NCI-H2196 treated with DMSO at 0.1 percent for 48 hours (cell line): ENCODE data around the gene ZBTB42.
"Not testable (repeated sequence)": the region's sequence is repeated elsewhere in the genome, so short reads cannot be mapped to it uniquely, and the experiment has no call there.

ENCODE experiments used
- DNase-seq: peaks from one replicate; lab custom pipeline; 2025; ENCODE audit not compliant: unreplicated experiment; lab: John Stamatoyannopoulos, UW

ZBTB42 gene

DNA sequence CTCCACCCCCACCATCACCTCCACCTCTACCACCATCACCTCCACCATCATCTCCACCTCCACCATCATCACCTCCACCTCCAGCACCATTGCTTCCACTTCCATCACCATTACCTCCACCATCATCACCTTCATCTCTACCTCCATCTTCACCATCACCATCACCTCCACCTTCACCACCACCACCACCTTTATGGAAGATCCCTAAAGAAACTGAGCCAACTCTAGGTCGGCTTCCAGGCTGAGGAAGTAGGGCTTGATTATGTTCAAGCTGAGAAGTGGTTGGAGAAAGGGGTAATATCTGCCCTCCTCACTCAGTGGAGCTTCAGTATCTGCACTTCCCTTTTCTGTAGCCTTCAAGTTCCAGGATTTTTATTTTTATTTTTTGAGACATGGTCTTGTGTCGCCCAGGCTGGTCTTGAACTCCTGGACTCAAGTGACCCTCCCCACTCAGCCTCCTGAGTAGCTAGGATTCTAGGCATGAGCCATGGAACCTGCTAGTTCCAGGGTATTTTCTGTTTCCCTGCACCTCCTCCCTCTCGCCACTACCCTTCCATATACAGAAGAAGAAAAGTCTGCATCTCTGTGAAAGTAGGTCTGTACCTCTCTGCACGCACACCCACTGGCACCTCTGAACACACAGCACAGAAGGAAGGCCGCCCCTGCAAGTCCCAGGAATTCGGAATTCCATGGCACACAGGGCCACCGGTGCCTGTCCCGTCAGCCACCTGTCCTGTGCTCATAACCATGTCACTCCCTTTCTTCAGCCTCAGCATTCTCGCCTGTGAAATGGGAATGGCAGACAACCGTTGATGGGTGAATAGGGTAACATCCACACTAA lies 5.9 kb downstream of the ZBTB42 start:
- DNase-seq: no peak

- DNase-seq: no peak
Observed at GRCh38 chr14:104808456-104808855, 7.6 kb downstream of the ZBTB42 start.

- no peak for DNase-seq
Observed at GRCh38 chr14:104810316-104810715, 9.4 kb downstream of the ZBTB42 start.

GRCh38 chr14:104813286-104813685 lies 12.4 kb downstream of the ZBTB42 start:
- no peak for DNase-seq

DNA sequence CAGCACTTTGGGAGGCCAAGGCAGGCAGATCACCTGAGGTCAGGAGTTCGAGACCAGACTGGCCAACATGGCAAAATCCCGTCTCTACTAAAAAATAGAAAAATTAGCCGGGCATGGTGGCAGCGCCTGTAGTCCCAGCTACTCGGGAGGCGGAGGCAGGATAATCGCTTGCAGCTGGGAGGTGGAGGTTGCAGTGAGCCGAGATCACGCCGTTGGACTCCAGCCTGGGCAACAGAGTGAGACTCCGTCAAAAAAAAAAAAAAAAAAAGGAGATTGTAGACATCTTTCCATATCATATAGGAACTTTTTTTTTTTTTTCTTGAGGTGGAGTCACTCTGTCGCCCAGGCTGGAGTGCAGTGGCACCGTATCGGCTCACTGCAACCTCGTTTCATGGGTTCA lies 13.8 kb downstream of the ZBTB42 start:
- DNase-seq: not testable (repeated sequence)

DNA sequence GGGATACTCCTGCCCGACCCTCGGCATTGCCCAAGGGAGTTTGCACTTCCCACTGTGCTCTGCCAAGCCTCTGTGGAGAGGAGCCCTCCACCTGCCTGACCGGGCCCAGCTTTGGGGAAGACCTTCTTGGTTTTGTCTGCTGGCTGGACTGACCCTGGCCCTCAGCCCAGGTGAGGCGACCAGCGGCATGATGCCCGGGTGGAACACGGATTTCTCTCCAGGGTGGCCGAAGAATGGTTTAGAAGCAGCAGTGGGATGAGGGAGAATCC lies 15.6 kb downstream of the ZBTB42 start:
- no peak for DNase-seq

- DNase-seq: no peak
Observed at GRCh38 chr14:104817930-104818713, 17.2 kb downstream of the ZBTB42 start.

DNA sequence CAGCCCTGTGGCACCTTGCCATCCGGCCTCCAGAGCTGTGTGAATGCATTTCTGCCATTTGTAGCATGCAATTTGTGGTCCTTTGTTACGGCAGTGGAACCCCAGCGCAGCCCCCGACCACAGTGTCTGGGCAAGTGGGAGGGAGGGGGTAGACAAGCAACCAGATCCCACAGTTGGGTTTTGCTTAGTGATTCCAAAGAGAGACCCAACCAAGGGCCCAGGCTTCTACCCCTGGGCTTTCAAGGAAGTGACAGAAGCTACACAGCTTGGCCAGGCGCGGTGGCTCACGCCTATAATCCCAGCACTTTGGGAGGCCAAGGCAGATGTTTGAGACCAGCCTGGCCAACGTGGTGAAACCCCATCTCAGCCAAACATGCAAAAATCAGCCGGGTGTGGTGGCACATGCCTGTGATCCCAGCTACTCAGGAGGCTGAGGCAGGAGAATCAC lies 17.8 kb downstream of the ZBTB42 start:
- no peak for DNase-seq

DNA sequence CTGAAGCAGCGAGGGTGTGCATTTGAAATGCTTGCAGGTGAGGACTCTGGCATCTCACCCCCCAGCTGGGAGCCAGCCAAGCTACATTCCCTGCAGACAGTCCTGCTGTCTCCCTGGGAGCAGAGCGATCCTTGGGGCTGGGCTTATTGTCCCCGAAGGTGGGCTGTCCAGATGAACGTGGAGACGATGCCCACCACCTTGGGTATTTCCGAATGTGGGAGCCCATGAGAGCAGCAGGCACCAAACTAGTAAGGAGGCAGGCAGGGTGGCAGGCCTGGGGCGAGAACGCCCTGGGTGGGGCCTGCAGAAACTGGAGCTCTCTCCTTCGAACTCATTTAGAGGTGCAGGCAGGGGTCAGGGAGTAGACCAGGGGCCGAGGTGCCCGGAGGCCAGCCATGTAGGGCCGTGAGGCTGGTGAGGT lies 18.5 kb downstream of the ZBTB42 start:
- DNase-seq: no peak

GRCh38 chr14:104820669-104821228 lies 19.8 kb downstream of the ZBTB42 start:
- DNase-seq: no peak

- DNase-seq: no peak
Observed at GRCh38 chr14:104821229-104821945, 20.5 kb downstream of the ZBTB42 start.

- DNase-seq: no peak
Observed at GRCh38 chr14:104821971-104822608, 21.2 kb downstream of the ZBTB42 start.

DNA sequence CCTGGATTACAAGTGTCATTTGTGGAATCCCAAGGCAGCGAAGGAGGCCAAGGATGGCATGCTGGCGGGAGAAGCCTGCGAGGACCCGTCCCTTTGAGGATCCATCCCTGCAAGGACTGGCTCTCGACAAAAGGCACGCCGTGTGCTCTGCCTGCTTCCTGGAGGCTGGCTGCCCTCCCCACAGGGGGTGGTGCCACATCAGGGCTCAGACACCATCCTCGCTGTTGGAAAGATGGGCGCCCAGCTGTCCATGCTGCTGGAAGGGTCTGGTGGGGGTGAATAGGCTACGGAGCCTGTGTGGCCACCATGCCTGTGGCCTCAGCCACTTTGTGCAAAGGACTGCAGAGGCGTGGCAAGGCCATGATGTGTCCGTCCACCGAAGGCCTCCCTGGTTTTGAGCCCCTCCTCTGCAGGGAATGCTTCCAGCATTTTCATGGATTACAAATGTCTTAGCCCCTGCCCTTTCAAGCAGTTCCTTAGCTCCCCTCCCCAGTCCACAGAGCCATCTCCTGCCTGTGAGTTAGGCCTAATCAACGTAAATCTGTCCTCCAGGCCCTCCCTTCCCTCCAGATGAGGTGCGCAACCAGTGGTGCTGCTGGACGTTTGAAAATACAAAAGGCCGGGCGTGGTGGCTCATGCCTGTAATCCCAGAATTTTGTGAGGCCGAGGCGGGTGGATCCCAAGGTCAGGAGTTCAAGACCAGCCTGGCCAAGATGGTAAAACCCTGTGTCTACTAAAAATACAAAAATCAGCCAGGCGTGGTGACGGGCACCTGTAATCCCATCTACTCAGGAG lies 22.1 kb downstream of the ZBTB42 start:
- no peak for DNase-seq

DNA sequence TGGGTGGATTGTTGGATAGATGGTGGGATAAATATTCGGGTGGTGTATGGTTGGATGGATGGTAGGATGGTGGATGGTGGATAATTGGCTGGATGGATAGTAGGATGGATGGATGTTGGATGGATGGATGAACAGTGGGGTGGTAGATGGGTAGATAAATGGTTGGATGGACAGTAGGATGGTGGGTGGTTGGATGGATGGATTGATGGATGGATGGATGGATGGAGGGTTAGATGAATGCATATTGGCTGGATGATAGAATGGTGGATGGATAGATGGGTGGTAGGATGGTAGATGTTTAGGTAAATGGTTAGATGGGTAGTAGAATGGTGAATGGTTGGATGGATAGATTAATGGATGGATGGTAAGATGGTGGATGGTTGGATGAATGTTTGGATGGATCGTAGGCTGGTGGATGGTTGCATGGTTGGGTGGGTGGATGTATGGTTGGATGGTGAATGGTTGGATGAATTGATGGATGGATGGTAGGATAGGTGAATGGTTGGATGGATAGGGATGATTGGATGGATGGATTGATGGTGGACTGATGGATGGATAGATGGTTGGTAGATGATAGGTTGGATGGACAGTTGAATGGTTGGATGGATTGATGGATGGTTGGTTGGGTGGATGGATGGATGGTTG lies 23.6 kb downstream of the ZBTB42 start:
- no peak for DNase-seq

DNA sequence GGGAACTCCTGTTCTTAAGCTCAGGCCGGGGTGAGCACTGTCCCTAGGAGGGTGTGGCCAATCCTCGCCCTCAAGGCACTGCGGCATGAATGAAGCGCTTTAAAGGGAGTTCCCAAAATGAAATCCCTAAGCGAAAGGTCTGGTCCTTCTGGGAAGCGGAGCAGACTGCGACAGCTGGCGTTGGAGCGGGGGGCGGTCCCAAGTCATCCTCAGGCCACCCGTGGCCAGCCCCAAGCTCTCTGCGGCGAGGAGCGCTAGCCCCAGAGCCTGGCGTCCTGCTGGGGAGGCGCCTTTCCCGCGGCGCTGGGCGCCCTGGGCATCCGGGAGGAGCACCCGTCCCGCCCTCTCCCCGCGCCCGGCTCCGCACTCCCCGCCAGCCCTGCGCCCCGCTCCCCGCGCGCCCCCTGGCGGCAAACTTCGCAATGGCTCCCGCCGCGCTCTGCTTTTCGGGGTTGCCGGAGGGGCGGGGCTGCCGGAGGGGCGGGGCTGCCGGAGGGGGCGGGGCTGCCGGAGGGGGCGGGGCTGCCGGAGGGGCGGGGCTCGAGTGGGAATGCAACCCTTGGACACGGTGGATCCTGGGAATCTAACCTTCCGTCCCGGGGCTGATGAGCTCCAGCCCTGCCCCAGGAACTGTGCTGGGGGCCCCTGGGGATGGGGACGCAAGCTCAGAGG lies 25.4 kb downstream of the ZBTB42 start:
- no peak for DNase-seq

DNA sequence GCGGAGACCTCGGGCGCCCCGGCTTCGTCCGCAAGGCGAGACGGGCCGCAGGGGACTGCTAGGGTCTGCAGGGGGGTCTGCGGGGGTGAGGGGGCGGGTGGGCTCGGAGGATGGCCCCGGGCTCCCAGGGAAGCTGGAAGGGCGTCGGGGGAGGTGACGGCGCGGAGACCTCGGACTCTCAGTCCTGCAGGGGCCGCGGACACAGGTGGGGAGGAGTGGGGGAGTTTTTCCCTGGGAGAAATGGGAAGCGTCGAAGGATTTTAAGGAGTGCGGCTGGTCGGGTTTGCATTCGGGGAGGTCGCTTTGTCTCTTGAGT lies 25.9 kb downstream of the ZBTB42 start:
- DNase-seq: no peak

DNA sequence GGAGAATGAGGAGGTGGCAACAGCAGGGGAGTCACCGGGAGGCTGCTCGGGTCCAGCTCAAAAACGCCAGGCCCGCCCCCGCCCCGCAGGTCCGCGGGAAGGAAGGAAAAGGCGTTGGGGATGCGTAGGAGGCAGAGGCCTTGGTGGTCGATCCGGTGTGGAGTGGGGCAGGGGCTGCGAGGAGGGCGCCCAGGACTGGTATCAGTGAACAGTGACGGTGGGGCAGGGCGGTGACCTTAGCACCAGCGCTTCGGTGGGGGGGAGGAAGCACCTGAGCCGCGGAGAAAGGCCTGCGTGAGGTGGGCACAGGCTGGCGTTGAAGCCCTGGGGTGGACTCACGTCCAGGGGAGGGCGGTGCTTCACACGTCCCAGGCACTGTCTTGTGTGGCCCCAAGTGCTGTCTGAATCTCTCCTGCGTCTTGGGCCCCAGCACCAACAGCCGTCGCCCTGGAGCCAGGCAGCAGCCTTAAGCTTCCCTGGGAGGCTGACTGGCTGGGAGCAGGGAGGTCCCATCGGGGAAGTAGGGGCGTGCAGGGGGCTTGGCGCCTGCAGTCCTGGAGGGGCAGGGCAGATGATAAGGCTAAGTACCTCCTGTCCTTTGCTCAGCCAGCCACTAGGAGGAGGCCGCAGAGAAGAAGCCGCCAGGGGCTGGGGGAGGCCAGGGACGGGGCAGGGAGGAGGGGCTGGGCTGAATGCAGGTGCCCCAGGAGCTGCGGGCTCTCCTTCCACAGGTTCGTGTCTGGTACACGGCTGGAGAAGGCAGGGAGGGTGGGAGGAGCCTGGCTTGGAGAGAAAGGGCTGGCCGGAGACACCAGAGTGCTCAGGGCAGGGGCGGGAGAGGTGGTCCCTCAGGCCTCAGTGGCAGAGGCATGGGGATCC lies 26.5 kb downstream of the ZBTB42 start:
- no peak for DNase-seq

DNA sequence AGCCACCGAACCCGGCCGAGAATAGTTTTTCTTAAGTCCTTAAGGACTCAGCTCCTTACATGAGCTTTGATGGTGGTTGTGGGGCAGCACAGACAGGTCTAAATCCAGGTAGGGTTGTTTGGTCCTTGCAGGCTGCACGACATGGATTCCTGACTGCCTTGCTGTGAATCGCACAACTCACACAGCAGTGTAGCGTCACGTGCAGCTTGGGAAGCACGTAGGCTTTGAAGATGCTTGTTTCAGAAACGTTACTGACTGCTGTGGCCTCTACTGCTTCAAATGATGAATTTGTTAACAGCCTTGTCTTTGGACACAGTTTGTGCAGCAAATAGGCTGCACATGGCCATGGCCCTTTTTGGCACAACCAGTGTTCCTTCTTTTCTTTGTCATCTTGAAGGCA lies 29.9 kb downstream of the ZBTB42 start:
- no peak for DNase-seq
